Measurements from ENCODE around the gene ZFP3. TPM values are rescaled to one million over a fixed set of nuclear protein-coding genes. Genes with fewer than 3 reads are reported as not detected.
"Not testable (repeated sequence)": the region's sequence is repeated elsewhere in the genome, so short reads cannot be mapped to it uniquely, and the experiment has no call there.

Gene ZFP3
- polyA plus RNA-seq (2012; ENCODE audit: insufficient read depth, insufficient read length), result not detected

DNA sequence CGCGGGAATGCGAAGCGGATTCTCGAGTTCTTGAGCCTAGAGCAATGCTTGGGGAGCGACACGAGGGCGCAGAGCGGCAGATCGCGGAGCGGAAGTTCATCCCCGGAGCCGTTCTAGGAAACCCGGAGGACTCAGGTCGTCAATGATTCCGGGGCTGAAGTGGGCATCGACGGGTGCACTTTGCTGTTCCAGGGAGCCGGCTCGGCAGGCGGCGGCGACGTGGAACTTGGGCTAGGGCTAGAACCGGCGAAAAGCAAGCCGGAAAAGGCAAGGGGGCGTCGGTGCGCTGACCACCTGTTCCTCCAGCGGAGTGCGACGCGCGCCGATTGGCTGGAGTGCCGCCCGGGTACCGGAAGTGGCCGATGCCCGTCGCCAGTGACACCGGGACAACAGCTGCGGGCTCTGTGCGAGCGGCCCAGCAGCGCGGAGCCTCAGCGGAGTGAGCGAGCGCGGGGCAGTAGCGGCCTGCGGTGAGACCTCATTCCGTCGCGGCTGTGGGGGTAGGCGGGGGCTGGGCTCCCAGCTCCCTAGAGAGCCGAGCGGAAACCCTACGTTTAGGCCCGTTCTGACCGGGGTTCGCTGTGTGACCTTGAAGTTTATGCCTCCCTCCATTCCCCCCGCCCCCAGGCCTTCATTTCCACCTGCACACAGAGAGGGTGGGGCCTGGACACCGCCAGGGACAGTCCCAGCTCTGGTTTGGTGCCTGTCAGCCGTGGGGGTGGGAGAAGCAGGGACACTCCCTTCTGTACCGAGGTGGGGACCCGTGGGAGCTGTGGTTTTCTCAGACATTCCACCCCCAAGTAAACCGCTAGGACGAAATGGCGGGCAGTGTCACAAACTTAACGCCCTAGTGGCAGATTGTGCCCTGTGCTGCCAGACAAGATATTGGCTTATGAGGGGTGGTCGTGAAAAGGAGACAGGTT, at the start of gene ZFP3:
Gene ZFP3 (plus strand): TSS at position 362 of the 923 bp plus-strand sequence. CDS start 13,038 bp downstream, outside the sequence.
- DNase-seq (ENCODE audit: low read depth, low spot score), result peak; percentile 26
- peak within 1 kb of the TSS; percentile 58 for H3K4me3 ChIP-seq (ENCODE audit: low read length)

DNA sequence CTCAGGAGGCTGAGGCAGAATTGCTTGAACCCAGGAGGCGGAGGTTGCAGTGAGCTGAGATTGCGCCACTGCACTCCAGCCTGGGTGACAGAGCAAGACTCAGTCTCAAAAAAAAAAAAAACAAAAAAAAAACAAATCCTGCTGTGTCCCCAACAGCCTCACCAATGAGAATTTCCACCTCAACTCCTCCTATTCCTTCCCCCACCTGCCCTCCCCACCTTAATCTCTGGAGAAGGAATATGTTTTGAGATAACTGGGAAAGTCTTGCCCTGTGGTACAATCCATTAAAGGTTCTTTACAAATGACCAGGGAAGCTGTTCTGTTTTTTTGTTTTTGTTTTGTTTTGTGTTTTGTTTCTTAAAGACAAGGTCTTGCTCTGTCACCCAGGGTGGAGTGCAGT, 48.1 kb upstream of the ZFP3 start:
- not testable (repeated sequence) for H3K4me3 ChIP-seq (ENCODE audit: low read length); DNase-seq (ENCODE audit: low read depth, low spot score)

DNA sequence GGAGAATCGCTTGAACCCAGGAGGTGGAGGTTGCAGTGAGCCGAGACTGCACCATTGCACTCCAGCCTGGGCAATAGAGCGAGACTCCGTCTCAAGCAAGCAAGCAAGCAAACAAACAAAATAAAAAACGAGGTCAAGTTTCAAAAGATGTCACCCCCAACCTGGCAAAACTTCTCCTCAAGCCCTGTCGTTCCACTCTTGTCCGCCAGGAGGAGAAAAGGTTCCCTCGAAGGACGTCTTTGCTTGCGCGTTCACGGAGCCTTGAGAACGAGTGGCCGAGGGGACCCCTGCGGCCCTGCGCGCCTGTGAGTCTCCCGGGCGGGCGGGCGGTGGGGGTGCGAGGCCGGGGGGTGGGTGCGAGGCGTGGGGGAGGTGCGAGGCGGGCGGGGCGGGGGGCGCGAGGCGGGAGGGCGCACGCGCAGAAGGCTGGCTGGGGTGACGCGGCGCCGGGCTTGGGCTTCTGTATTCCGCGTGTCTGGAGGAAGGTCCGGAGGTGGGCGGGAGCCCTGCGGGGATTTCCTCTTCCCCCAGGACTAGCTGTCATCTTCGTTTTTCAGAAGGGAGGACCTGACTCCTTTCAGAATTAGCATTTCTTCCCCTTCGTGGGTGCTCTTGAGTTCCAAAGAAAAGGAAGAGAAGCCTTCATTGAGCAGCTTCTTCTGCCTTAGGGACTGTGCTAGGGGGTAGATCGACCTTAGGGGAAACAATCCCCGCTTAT, 46.7 kb upstream of the ZFP3 start:
- H3K4me3 ChIP-seq (ENCODE audit: low read length), result peak overlapping the region; percentile 46
- DNase-seq (ENCODE audit: low read depth, low spot score), result peak; percentile 69

DNA sequence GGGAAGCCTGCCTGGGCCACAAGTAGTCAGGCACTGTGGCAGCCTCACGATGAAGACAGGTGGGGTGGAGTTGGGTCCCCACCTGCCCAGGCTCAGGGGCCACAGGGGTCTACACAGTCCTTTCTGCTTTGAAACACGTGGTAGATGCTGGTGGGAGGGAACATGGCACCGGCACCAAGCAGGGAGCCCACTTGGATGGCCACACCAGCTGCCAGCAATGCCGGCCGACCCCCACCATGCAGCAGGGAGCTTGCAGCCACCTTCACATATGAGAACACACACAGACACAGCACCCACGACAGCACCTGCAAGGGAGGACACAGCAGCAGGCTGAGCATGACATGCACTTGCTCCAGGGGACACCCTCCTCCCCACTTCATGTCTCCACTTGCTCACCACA, 45.4 kb upstream of the ZFP3 start:
- H3K4me3 ChIP-seq (ENCODE audit: low read length), result no peak overlapping the region

DNA sequence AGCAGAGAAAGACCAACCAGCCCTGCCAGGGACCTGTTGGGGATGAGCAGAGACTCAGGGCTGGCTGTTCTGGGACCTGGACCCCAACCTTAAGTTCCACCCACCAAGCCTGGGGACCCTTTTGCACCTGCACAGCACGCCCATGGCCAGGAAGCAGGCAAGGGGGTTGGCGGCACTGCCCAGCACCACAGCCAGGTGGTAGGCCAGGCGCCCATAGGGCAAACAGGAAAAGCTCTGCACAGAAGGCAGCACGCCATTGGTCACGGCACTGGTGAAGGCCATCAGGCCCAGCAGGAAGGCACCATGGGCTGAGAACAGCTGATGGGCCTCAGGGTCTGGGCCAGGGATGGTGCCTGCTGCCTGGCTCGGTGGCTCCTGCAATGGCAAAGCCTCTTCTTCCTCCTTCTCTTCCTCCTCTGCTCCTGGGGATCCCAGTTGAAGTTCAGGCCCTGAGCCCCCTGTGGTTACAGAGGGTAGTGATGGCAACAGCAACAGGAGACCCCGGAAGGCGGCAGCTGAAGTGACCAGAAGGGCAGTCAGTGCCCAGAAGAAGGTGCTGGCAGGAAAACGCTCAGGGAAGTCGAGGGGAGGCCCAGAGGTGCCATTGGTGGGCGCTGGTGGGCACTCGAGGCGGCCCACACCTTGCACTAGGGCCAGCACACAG, 44.8 kb upstream of the ZFP3 start:
- H3K4me3 ChIP-seq (ENCODE audit: low read length), result no peak overlapping the region
- DNase-seq (ENCODE audit: low read depth, low spot score), result no peak

More for the DNA sequence above, 45.4 kb upstream of the ZFP3 start:
- no peak for DNase-seq (ENCODE audit: low read depth, low spot score)

DNA sequence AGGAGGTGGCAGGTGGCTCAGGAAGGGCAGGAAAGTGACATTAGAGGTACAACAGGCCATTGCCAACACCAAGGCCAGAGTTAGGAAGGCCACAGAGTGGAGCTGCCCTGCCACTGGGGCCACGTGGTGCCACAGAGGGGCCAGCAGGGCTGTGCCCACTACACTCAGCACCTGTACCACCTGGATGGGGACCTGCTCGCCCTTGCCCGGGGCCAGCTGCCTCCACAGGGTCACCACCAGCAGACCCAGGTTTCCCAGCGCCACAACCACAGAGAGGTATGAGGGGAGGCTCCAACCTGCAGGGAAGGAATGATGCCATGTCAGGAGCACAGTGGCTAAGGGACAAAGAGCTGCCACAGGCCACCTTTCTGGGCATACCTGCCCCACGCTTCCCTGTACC, 44.2 kb upstream of the ZFP3 start:
- no peak overlapping the region for H3K4me3 ChIP-seq (ENCODE audit: low read length)
- no peak for DNase-seq (ENCODE audit: low read depth, low spot score)

DNA sequence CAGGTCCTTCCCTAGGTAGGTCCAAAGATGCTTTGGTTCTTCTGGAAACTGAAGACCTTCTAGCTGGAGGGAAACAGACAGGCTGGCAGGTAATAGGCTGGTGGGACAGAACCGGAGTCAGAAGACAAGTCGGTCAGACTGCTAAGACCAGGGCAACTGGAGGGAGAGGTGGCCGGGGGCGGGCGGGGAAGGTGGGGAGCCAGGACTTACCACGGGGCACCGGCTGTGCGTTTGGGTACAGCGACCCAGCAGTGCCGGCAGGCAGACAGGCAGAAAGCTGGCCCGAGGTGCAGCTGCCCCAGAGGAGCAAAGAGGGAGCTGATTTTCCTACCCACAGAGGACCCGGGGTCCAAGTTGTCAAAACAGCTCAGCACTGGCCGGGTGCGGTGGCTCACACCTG, 43.6 kb upstream of the ZFP3 start:
- H3K4me3 ChIP-seq (ENCODE audit: low read length), result no peak overlapping the region
- DNase-seq (ENCODE audit: low read depth, low spot score), result no peak

DNA sequence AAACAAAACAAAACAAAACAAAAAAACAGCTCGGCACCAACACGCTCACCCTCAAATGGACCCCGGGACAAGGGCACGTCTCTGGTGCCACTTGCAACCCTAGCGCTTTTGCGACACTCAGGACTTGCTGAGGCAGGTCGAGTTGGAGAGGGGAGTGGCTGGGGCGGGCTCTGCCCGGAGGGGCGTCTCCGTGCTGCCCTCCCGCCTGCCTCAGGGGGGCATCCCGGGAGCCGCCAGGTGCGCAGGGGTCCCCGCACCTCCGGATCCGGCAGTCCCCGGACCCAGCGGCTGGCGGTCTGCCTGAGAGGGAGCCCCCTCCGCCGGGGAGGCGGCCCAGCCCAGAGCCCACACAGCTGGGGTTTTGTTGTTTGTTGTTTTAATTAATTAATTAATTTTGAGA, 43.0 kb upstream of the ZFP3 start, which contains the start of gene SLC52A1:
Gene SLC52A1 (minus strand): TSS at position 112 of the 400 bp plus-strand sequence. CDS start 820 bp downstream, outside the sequence.
- no peak for DNase-seq (ENCODE audit: low read depth, low spot score)
- no peak within 1 kb of the TSS for H3K4me3 ChIP-seq (ENCODE audit: low read length)

DNA sequence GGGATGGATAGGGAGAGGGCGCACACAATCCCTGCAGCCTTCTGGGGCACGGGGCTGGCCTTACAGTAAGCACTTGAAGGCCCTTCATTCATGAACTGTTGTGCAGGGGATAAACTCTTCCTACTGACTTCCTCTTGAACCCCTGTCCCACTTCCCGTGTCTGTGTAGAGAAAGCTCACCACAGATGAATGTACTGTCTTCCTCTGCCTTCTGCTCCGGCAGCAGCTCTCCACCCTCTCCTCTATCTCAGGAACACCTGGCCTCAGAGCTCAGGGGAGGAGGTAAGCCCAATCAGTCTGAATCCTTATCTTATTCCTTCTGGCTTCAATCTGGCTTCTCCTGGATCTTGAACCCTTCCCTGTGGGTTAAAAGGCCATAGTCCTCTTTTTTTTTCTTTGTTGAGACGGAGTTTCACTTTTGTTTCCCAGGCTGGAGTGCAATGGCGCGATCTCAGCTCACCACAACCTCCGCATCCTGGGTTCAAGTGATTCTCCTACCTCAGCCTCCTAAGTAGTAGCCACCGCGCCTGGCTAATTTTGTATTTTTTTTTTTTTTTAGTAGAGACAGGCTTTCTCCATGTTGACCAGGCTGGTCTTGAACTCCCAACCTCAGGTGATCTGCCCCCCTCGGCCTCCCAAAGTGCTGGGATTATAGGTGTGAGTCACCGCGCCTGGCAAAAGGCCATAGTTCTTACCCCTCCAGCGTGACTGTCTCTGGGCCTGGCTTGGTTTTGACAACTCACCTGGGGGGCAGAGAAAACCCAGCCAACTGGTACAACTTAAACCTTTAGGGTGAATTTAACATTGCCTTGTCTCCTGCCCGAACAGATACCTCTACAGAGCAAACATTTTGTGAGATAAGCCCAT, 35.9 kb upstream of the ZFP3 start:
- DNase-seq (ENCODE audit: low read depth, low spot score), result peak; percentile 83
- peak overlapping the region; percentile 52 for H3K4me3 ChIP-seq (ENCODE audit: low read length)

DNA sequence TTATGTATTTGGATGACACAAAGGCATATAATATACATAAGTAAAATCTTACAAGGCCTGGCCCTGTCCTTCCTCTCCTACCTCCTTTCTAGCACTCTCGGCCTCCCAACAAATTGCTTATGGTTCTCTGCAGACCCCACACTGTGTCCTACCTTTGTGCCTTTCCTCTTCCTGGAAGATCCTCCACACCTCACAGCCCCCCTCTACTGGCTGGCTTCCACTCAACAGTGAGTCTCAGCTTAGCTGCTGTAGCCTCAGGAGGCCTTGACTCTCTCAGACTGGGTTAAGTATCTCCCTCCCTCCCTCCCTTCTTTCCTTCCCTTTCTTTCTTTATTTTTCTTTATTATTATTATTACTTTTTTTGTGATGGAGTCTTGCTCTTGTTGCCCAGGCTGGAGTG, 34.7 kb upstream of the ZFP3 start:
- no peak overlapping the region for H3K4me3 ChIP-seq (ENCODE audit: low read length)

DNA sequence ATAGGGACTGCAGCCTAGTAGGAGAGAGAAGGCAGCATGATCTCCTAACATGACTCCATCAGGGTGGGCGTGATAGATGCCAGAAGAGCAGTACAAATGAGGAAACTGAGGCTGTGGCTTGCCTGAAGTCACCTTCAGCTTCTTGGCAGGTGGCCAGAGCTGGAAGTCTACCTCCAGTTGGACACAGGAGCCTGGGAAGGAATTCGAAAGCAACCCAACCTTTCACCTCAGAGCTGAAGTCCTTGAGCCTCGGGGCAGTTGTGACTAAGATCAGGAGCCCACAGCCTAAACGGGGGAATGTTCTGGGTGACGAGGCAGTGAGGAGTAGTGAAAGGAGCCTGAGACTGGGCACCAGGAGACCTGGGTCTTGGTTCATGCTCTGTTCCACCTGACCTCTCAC, 33.6 kb upstream of the ZFP3 start:
- no peak overlapping the region for H3K4me3 ChIP-seq (ENCODE audit: low read length)
- DNase-seq (ENCODE audit: low read depth, low spot score), result no peak

More for the DNA sequence above, 34.7 kb upstream of the ZFP3 start:
- DNase-seq (ENCODE audit: low read depth, low spot score), result no peak

DNA sequence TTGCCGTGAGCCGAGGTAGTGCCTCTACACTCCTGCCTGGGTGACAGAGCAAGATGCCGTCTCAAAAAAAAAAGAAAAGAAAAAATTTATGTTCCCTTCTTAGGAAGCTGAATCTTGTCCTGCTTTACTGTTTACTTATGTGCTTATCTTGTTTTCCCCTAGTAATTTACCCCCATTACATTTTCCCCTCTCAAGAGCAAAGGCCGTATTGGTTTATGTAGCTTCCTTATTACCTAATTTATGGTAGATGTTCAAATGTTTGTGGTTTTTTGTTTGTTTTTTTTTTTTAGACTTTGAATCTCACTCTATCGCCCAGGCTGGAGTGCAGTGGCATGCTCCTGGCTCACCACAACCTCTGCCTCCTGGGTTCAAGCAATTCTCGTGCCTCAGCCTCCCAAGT, 32.8 kb upstream of the ZFP3 start:
- H3K4me3 ChIP-seq (ENCODE audit: low read length), result no peak overlapping the region
- DNase-seq (ENCODE audit: low read depth, low spot score), result peak; percentile 42

DNA sequence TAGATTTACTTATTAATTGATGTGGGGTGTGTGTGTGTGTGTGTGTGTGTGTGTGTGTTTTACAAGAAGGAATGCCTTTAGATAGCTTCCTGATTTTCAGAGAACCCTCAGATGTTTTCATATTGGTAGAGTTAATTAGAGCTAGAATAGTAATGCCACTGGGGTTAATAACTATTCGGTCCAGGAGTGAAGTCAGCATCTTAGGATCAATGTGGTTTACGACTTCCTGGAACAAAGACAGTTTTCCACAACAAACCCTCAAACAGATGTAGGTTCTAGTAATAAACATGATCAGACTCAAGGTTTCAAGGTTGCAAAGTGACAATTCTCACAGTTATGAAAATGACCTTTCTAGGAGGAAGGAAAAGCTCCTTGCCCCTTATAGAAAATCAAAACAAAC, 30.8 kb upstream of the ZFP3 start:
- H3K4me3 ChIP-seq (ENCODE audit: low read length), result no peak overlapping the region
- DNase-seq (ENCODE audit: low read depth, low spot score), result no peak

DNA sequence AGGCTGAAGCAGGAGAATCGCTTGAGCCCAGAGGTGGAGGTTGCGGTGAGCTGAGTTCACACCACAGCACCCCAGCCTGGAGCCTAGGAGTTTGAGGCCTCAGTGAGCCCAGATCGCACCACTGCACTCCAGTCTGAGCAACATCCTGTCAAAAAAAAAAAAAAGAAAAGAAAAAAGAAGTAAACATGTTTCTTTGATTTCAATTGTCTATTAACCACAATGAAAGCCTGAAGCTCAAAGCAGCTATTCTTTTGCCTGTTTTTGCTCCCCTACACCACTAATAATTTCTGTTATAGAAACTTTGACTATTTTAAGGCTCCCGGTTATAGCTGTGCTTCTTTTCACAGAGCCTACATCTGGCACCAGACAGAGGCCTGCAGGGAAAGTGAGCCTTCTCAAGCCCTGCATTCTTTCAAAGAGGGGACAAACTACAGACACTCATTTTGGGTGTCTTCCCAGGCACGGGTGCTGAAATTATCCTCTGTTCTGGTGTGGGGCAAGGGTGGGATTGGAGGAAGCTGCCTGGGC, 28.9 kb upstream of the ZFP3 start:
- no peak overlapping the region for H3K4me3 ChIP-seq (ENCODE audit: low read length)
- DNase-seq (ENCODE audit: low read depth, low spot score), result peak; percentile 35

DNA sequence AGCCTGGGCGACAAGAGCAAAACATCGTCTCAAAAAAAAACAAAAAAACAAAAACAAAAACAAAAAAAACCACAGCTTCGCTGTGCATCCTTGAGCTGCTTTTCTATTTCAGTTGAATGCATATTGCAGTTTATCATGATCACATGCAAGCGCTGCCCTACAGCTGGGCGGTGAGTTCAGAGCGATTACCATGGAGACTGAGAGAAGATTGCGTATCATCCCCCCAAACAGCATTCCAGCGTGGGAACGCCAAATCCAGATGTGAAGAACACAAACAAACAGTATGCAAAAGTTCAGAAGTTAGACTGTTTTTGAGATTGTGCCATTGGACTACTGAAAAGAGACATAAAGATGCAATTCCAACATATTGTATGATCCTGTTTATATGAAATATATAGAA, 28.0 kb upstream of the ZFP3 start:
- no peak for DNase-seq (ENCODE audit: low read depth, low spot score)
- no peak overlapping the region for H3K4me3 ChIP-seq (ENCODE audit: low read length)

DNA sequence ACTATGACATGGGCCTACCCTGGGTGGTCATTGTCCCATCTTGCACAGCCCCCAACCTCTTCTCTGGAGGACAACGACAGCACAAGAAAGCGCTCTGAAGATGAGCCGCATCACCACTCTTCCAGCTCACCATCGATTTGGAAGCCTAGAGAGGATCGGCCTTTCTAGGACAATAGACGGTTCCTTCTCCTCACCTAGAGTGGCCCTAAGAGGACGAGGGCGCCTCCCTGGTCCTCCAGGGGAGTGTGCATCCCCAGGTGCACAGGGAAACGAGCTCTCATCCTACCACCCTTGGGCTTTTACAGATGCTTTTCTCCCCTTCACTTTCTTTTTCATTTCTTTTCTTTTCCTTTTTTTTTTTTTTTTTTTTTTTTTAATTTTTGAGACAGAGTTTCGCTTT, 22.7 kb upstream of the ZFP3 start:
- no peak overlapping the region for H3K4me3 ChIP-seq (ENCODE audit: low read length)
- no peak for DNase-seq (ENCODE audit: low read depth, low spot score)

DNA sequence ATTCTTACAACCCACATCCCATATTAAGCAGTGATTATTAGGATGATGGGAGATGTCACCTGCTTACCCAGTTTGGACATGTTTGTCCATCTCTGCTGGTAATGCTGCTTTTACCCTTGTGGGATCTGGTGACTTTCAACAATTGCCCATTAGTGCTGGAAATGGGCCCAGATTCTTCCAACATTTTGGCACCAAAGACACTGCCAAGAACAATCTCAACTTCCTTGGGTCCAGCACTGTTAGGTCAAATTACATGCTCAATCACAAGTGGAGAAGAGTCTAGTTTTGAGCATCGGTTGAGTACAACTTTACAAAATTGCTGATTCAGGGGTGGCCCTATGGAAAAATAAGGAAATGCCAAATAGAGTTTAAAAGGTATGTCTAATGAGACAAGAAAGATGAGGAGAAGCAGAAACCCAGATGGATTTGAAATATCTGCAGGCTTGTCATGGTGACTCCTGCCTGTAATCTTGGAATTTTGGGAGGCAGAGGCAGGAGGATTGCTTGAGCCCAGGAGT, 13.0 kb upstream of the ZFP3 start:
- DNase-seq (ENCODE audit: low read depth, low spot score), result no peak

DNA sequence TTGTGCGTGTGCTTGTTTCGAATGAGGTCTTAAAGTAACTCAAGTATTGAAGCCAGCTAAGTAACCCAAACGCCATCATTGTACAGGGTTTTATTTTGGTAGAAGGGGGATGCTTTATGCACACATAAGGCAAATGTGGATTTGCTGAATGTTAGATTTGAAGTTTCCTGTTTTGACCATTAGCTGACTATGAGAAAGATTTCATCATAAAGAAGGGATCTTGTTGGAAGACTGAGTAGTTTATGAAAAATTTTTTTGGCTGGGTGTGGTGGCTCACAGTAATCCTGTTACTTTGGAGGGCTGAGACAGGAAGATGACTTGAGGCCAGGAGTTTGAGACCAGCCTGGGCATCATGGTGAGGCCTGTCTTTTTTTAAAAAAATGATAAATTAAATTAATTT, 10.0 kb upstream of the ZFP3 start:
- no peak overlapping the region for H3K4me3 ChIP-seq (ENCODE audit: low read length)
- no peak for DNase-seq (ENCODE audit: low read depth, low spot score)

More for the DNA sequence above, 13.0 kb upstream of the ZFP3 start:
- no peak overlapping the region for H3K4me3 ChIP-seq (ENCODE audit: low read length)

Data from Jurkat, Clone E6-1 (cell line).